ENCODE measurements around the gene MAP2K7.
"Not testable (repeated sequence)": the region's sequence is repeated elsewhere in the genome, so short reads cannot be mapped to it uniquely, and the experiment has no call there.

Gene MAP2K7

GRCh38 chr19:7888145-7888825 lies 15.4 kb upstream of the MAP2K7 start, which contains the start of gene LRRC8E:
Gene LRRC8E, plus strand, starts transcription at chr19:7888510. Its CDS starts 7,094 bp downstream, at chr19:7895604.
- peak within 1 kb of the TSS; percentile 73 for H3K4me3 ChIP-seq (ENCODE audit: low read length)
- TF ChIP-seq CTCF (conservative IDR thresholded peaks at IDR 0.05; ENCODE audit: low read length): no peak
- DNase-seq (ENCODE audit: low read depth): peak; percentile 54

GRCh38 chr19:7888826-7889217 lies 14.9 kb upstream of the MAP2K7 start:
- no peak for TF ChIP-seq CTCF (conservative IDR thresholded peaks at IDR 0.05; ENCODE audit: low read length)
- H3K4me3 ChIP-seq (ENCODE audit: low read length): peak overlapping the region; percentile 73
- no peak for DNase-seq (ENCODE audit: low read depth)

DNA sequence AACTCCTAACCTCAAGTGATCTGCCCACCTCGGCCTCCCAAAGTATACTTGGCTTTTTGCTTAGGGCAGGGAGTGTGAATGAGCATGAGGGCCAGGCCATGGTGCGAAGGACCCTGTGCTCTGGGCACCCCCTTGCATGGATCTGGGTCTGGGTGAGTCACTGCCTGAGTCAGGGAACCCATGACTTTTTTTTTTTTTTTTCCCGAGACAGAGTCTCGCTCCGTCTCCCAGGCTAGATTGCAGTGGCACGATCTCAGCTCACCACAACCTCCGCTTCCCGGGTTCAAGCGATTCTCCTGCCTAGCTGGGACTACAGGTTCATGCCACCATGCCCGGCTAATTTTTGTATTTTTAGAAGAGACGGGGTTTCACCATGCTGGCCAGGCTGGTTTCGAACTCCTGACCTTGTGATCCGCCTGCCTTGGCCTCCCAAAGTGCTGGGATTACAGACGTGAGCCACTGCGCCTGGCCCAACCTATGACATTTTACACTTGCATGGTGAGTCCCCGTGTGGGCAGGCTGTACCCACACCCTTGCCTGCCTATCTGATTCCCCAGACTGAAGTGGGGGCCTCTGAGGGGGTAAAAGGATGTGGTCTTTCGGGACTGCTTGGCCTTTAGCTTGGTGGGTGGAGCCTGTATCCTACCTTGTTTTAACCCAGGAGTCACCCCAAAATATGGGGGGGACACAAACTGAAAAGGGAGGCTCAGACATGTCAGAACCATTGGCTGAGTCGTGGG lies 10.1 kb upstream of the MAP2K7 start:
- H3K4me3 ChIP-seq (ENCODE audit: low read length); DNase-seq (ENCODE audit: low read depth): not testable (repeated sequence)

- DNase-seq (ENCODE audit: low read depth): no peak
- H3K4me3 ChIP-seq (ENCODE audit: low read length): no peak overlapping the region
- no peak for TF ChIP-seq CTCF (conservative IDR thresholded peaks at IDR 0.05; ENCODE audit: low read length)
Measured at GRCh38 chr19:7894612-7895309, 8.9 kb upstream of the MAP2K7 start.

DNA sequence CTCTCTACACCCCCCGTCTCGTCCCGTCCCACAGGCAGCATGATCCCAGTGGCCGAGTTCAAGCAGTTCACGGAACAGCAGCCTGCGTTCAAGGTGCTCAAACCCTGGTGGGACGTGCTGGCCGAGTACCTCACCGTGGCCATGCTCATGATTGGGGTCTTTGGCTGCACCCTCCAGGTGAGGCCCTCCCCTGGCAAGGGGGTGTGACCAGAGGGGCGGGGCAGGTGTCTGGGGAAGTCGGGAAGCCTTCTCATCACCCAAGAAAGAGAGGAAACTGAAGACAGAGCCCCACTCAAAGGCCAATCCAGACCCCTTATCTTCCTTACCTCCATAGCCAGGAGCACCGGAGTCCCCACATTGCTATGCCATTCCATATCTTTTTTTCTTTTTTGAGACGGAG lies 8.1 kb upstream of the MAP2K7 start:
- TF ChIP-seq CTCF (conservative IDR thresholded peaks at IDR 0.05; ENCODE audit: low read length): no peak
- no peak for DNase-seq (ENCODE audit: low read depth)
- H3K4me3 ChIP-seq (ENCODE audit: low read length): no peak overlapping the region

- no peak for DNase-seq (ENCODE audit: low read depth)
- no peak for TF ChIP-seq CTCF (conservative IDR thresholded peaks at IDR 0.05; ENCODE audit: low read length)
- H3K4me3 ChIP-seq (ENCODE audit: low read length): no peak overlapping the region
Measured at GRCh38 chr19:7897292-7897691, 6.4 kb upstream of the MAP2K7 start.

GRCh38 chr19:7898967-7899366 lies 4.7 kb upstream of the MAP2K7 start:
- TF ChIP-seq CTCF (conservative IDR thresholded peaks at IDR 0.05; ENCODE audit: low read length): no peak
- no peak overlapping the region for H3K4me3 ChIP-seq (ENCODE audit: low read length)
- DNase-seq (ENCODE audit: low read depth): no peak
